Adrenal gland (tissue), 5 donors: ENCODE results near the gene AGBL3.

Experiments used
- POLR2A ChIP-seq, 2 donors: fragments of 450-650 bp; IDR thresholded peaks; one replicate each; pipeline ENCODE4 v1.6.1; 2017; ENCODE audit warnings: antibody characterized with exemption in 2 of 2, mild to moderate bottlenecking in 2 of 2, moderate library complexity in 1 of 2
- TF ChIP-seq, protein P1 (sequence below), 6 experiments: fragments of 450-650 bp in 4 of 6; fragments of 200-600 bp in 2 of 6; sonication (generic) in 1 of 6; IDR thresholded peaks; 1 replicate in 5 of 6; 2 replicates in 1 of 6; pipeline versions ENCODE4 v1.5.1 to v1.8.0; 2016 to 2021; ENCODE audit warnings: antibody characterized with exemption in 6 of 6, mild to moderate bottlenecking in 2 of 6, moderate library complexity in 1 of 6
- donor health status: DM: no; HTN: no; CAD: no.

DNA sequence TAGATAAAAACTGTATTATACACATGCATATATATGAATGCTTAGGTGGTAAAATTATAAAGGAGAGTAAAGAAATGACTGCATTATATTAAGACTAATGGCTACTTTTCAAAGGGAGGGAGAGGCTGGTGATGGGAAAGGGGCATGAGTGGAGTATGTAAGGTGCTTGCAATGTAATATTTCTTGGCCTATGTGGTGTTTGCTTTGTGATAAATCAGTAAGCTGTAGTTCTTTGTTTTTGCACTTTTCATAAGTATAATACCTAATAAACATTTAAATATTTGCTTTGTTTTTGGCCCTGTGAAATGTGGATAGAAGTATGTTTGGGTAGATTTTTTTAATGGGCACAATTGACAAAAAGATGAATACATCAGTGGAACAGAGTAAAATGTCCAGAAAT, 25.9 kb downstream of the AGBL3 start:
- TF ChIP-seq POLR2A (IDR thresholded peaks at IDR 0.05), result no peak
- TF ChIP-seq, protein P1, sequence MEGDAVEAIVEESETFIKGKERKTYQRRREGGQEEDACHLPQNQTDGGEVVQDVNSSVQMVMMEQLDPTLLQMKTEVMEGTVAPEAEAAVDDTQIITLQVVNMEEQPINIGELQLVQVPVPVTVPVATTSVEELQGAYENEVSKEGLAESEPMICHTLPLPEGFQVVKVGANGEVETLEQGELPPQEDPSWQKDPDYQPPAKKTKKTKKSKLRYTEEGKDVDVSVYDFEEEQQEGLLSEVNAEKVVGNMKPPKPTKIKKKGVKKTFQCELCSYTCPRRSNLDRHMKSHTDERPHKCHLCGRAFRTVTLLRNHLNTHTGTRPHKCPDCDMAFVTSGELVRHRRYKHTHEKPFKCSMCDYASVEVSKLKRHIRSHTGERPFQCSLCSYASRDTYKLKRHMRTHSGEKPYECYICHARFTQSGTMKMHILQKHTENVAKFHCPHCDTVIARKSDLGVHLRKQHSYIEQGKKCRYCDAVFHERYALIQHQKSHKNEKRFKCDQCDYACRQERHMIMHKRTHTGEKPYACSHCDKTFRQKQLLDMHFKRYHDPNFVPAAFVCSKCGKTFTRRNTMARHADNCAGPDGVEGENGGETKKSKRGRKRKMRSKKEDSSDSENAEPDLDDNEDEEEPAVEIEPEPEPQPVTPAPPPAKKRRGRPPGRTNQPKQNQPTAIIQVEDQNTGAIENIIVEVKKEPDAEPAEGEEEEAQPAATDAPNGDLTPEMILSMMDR (IDR thresholded peaks at IDR 0.05), result no peak
